Bronchial epithelial cell (primary cell): Measurements from ENCODE around the gene HAAO. TPM values are rescaled to one million over a fixed set of nuclear protein-coding genes. Genes with fewer than 3 reads are reported as not detected.

Experiments used
- DNase-seq: peaks from one replicate; pipeline ENCODE4 v3.0.0-alpha.2; 2010; ENCODE audit warnings: low read depth
- FAIRE-seq: peaks from 2 replicates; lab custom pipeline; 2011; peaks lifted over from hg19 to GRCh38; lab: Jason Lieb, UNC
- H3K27me3 ChIP-seq: 2 replicates; pipeline ENCODE4 v1.5.1; 2011; ENCODE audit warnings: low read length; ENCODE audit not compliant: control insufficient read depth, insufficient read depth
- H3K36me3 ChIP-seq: 2 replicates; pipeline ENCODE4 v1.5.1; 2011; ENCODE audit warnings: low read length; ENCODE audit not compliant: control insufficient read depth, insufficient read depth
- H3K4me3 ChIP-seq: 2 replicates; pipeline ENCODE4 v1.5.1; 2011; ENCODE audit warnings: mild to moderate bottlenecking, low read depth, low read length, control low read depth
- CTCF ChIP-seq: IDR thresholded peaks from 2 replicates; pipeline ENCODE4 v1.5.1; 2011; ENCODE audit warnings: mild to moderate bottlenecking, moderate library complexity, low read length, control low read depth, inconsistent platforms; ENCODE audit not compliant: insufficient read depth, severe bottlenecking
- total RNA-seq: library from RNA; depleted of rRNA; stranded (reverse); fragments of >200 nt; gene quantifications from 2 replicates; pipeline ENCODE4 v1.2.1, GENCODE V29; 2014

HAAO gene
- total RNA-seq, 1 donor from 2014 or later = not detected

- Histone ChIP-seq H3K4me3 (no peak overlapping the region), H3K27me3 (no peaks in the 10 kb centered on the region), H3K36me3 (no peaks in the 10 kb centered on the region)
- DNase-seq = no peak
- no peak for FAIRE-seq
- peak; percentile 9 for TF ChIP-seq CTCF
These were observed 2.1 kb upstream of the HAAO start for GRCh38 chr2:42794271-42795046.

GRCh38 chr2:42793334-42794270 is 1.2 kb upstream of the HAAO start:
- no peak for FAIRE-seq
- no peaks in the 10 kb centered on the region for H3K36me3 ChIP-seq
- TF ChIP-seq CTCF = no peak
- peak overlapping the region; percentile 39 for H3K4me3 ChIP-seq
- DNase-seq = no peak
- no peaks in the 10 kb centered on the region for H3K27me3 ChIP-seq

GRCh38 chr2:42792087-42792582 is 248 bp downstream of the HAAO start:
- no peaks in the 10 kb centered on the region for H3K27me3 ChIP-seq
- FAIRE-seq (no peak), DNase-seq (no peak)
- H3K36me3 ChIP-seq = no peaks in the 10 kb centered on the region
- TF ChIP-seq CTCF = no peak
- H3K4me3 ChIP-seq = peak overlapping the region; percentile 39

- Histone ChIP-seq H3K4me3 (no peak overlapping the region), H3K36me3 (no peaks in the 10 kb centered on the region), H3K27me3 (no peaks in the 10 kb centered on the region)
- no peak for FAIRE-seq
- TF ChIP-seq CTCF = no peak
- no peak for DNase-seq
These were observed 777 bp downstream of the HAAO start for GRCh38 chr2:42791606-42792005.

GRCh38 chr2:42789751-42790150 is 2.6 kb downstream of the HAAO start:
- FAIRE-seq (no peak), DNase-seq (no peak)
- Histone ChIP-seq H3K4me3 (no peak overlapping the region), H3K27me3 (no peaks in the 10 kb centered on the region), H3K36me3 (no peaks in the 10 kb centered on the region)
- no peak for TF ChIP-seq CTCF
